Osteocyte (in vitro differentiated cells): ENCODE measurements around the gene ABCA3. TPM values are rescaled to one million over a fixed set of nuclear protein-coding genes. Genes with fewer than 3 reads are reported as not detected.

Experiments used
- DNase-seq: peaks from one replicate; pipeline ENCODE4 v3.0.0; 2021; ENCODE audit warnings: mixed read lengths; ENCODE audit not compliant: unreplicated experiment; ENCODE audit errors: extremely low spot score
- H3K27ac Mint-ChIP-seq: one replicate; pipeline ENCODE4 v1.8.0; 2021; ENCODE audit warnings: mild to moderate bottlenecking, mixed read lengths; ENCODE audit not compliant: unreplicated experiment
- H3K27me3 Mint-ChIP-seq: one replicate; pipeline ENCODE4 v1.8.0; 2021; ENCODE audit warnings: mixed read lengths; ENCODE audit not compliant: unreplicated experiment
- H3K36me3 Mint-ChIP-seq: one replicate; pipeline ENCODE4 v1.8.0; 2021; ENCODE audit warnings: mixed read lengths; ENCODE audit not compliant: unreplicated experiment
- H3K4me1 Mint-ChIP-seq: one replicate; pipeline ENCODE4 v1.8.0; 2021; ENCODE audit warnings: mixed read lengths; ENCODE audit not compliant: unreplicated experiment
- H3K4me3 Mint-ChIP-seq: one replicate; pipeline ENCODE4 v1.8.0; 2021; ENCODE audit warnings: mild to moderate bottlenecking, moderate library complexity, mixed read lengths; ENCODE audit not compliant: unreplicated experiment
- H3K9me3 Mint-ChIP-seq: one replicate; pipeline ENCODE4 v1.8.0; 2021; ENCODE audit warnings: mixed read lengths; ENCODE audit not compliant: unreplicated experiment
- CTCF ChIP-seq: fragments of 200-600 bp; sonication (generic); IDR thresholded peaks from 2 replicates; pipeline ENCODE4 v1.5.0; 2021; ENCODE audit warnings: antibody characterized with exemption, mild to moderate bottlenecking, moderate library complexity
- total RNA-seq: library from RNA; stranded (reverse); gene quantifications from 2 replicates; pipeline ENCODE4 v1.2.1, GENCODE V29; 2021

Gene ABCA3
- total RNA-seq, 1 donor from 2014 or later, result 20.4 TPM

GRCh38 chr16:2333231-2333630 is 7.3 kb downstream of the ABCA3 start:
- peak; percentile 59 for DNase-seq
- no peak overlapping the region for H3K27ac Mint-ChIP-seq
- TF ChIP-seq CTCF, result no peak
- peaks cover 13% of the 10 kb centered on the region for H3K27me3 Mint-ChIP-seq
- H3K36me3 Mint-ChIP-seq, result no peaks in the 10 kb centered on the region
- H3K9me3 Mint-ChIP-seq, result no peaks in the 10 kb centered on the region
- H3K4me1 Mint-ChIP-seq, result peaks cover 4% of the 10 kb centered on the region
- no peak overlapping the region for H3K4me3 Mint-ChIP-seq

GRCh38 chr16:2331931-2332267 is 8.6 kb downstream of the ABCA3 start:
- H3K27me3 Mint-ChIP-seq, result peaks cover 13% of the 10 kb centered on the region
- no peaks in the 10 kb centered on the region for H3K9me3 Mint-ChIP-seq
- TF ChIP-seq CTCF, result no peak
- no peaks in the 10 kb centered on the region for H3K36me3 Mint-ChIP-seq
- H3K27ac Mint-ChIP-seq, result no peak overlapping the region
- DNase-seq, result no peak
- peaks cover 4% of the 10 kb centered on the region for H3K4me1 Mint-ChIP-seq
- H3K4me3 Mint-ChIP-seq, result no peak overlapping the region

DNA sequence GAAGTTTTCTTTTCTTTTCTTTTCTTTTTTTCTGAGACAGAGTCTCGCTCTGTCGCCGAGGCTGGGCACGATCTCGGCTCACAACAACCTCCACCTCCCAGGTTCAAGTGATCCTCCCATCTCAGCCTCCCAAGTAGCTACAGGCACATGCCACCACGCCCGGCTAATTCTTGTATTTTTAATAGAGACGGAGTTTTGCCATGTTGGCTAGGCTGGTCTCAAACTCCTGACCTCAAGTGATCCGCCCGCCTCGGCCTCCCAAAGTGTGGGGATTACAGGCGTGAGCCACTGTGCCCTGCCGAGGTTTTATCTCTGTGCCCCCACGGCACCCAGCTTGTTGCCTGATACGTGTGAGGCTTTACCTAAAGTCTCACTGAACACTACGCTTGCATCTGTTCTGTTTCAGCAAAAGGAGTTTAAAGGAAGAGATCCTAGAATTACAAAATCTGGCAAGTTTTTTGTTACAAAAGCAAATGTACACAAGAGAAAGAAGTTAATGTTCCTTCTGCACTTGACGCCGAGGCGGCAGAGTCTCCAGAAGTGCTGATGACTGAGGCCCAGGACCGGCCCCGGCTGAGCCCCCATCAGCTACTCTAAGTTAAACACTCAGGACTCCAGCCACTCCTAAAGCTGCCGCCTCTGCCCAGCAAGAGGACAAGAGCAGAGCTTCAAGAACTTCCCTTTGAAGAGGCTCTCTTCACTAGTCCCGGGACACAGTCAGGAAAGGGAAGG is 9.2 kb downstream of the ABCA3 start:
- DNase-seq, result no peak
- no peaks in the 10 kb centered on the region for H3K9me3 Mint-ChIP-seq
- TF ChIP-seq CTCF, result no peak
- peaks cover 4% of the 10 kb centered on the region for H3K4me1 Mint-ChIP-seq
- no peak overlapping the region for H3K27ac Mint-ChIP-seq
- no peak overlapping the region for H3K4me3 Mint-ChIP-seq
- no peaks in the 10 kb centered on the region for H3K36me3 Mint-ChIP-seq
- H3K27me3 Mint-ChIP-seq, result peaks cover 13% of the 10 kb centered on the region

- Mint-ChIP-seq H3K36me3 (peaks cover 3% of the 10 kb centered on the region), H3K4me1 (peaks cover 4% of the 10 kb centered on the region), H3K4me3 (no peak overlapping the region), H3K9me3 (no peaks in the 10 kb centered on the region), H3K27me3 (peaks cover 13% of the 10 kb centered on the region), H3K27ac (no peak overlapping the region)
- no peak for TF ChIP-seq CTCF
- no peak for DNase-seq
These were observed 11.0 kb downstream of the ABCA3 start for GRCh38 chr16:2329532-2329931.

- no peak for DNase-seq
- Mint-ChIP-seq H3K36me3 (peaks cover 3% of the 10 kb centered on the region), H3K4me1 (no peaks in the 10 kb centered on the region), H3K9me3 (no peaks in the 10 kb centered on the region), H3K4me3 (no peak overlapping the region), H3K27me3 (peaks cover 13% of the 10 kb centered on the region), H3K27ac (no peak overlapping the region)
- TF ChIP-seq CTCF, result no peak
These were observed 12.1 kb downstream of the ABCA3 start for GRCh38 chr16:2328428-2328827.
